GM12878 (cell line): ENCODE measurements around the gene FBXW7. TPM values are rescaled to one million over a fixed set of nuclear protein-coding genes. Genes with fewer than 3 reads are reported as not detected.

ENCODE experiments used
- ATF3 ChIP-seq: IDR thresholded peaks from 2 replicates; pipeline ENCODE4 v1.6.1; 2011; ENCODE audit warnings: low read depth, mild to moderate bottlenecking, low read length, moderate library complexity, borderline replicate concordance; ENCODE audit errors: extremely low read depth
- CEBPZ ChIP-seq: fragments of 150-350 bp; IDR thresholded peaks from 2 replicates; pipeline ENCODE4 v1.6.1; 2016; ENCODE audit warnings: low read depth, low read length
- CHD1 ChIP-seq: IDR thresholded peaks from 2 replicates; pipeline ENCODE4 v1.6.1; 2012; ENCODE audit warnings: low read depth, low read length, improper control_type of control experiment
- CREM ChIP-seq: IDR thresholded peaks from 2 replicates; pipeline ENCODE4 v1.6.1; 2014; ENCODE audit warnings: antibody characterized with exemption, low read depth
- MAX ChIP-seq: IDR thresholded peaks from 2 replicates; pipeline ENCODE4 v1.6.1; 2012; ENCODE audit warnings: low read depth, low read length, improper control_type of control experiment
- MXI1 ChIP-seq: fragments of 150-350 bp; IDR thresholded peaks from 2 replicates; pipeline ENCODE4 v1.6.1; 2011; ENCODE audit warnings: low read depth, mild to moderate bottlenecking, inconsistent platforms, low read length, improper control_type of control experiment
- NFXL1 ChIP-seq: fragments of 450-650 bp; IDR thresholded peaks from 2 replicates; pipeline ENCODE4 v1.6.1; 2017; ENCODE audit warnings: antibody characterized with exemption, mild to moderate bottlenecking, borderline replicate concordance
- SREBF1 ChIP-seq: IDR thresholded peaks from 2 replicates; pipeline ENCODE4 v1.6.1; 2012; ENCODE audit warnings: mild to moderate bottlenecking, low read length
- TARDBP ChIP-seq: IDR thresholded peaks from 2 replicates; pipeline ENCODE4 v1.6.1; 2016; ENCODE audit warnings: borderline replicate concordance
- ZBTB40 ChIP-seq: fragments of 450-650 bp; IDR thresholded peaks from 2 replicates; pipeline ENCODE4 v1.6.1; 2016; ENCODE audit warnings: mild to moderate bottlenecking, moderate library complexity, borderline replicate concordance
- ZNF592 ChIP-seq: fragments of 450-650 bp; IDR thresholded peaks from 2 replicates; pipeline ENCODE4 v1.6.1; 2017; ENCODE audit warnings: mild to moderate bottlenecking, moderate library complexity
- ZNF687 ChIP-seq: fragments of 450-650 bp; IDR thresholded peaks from 2 replicates; pipeline ENCODE4 v1.6.1; 2017; ENCODE audit warnings: mild to moderate bottlenecking, moderate library complexity
- polyA plus RNA-seq, 11 experiments: library from polyadenylated mRNA; depleted of rRNA in 4 of 11; unstranded in 6 of 11; stranded (reverse) in 5 of 11; fragments of >200 nt; fragmentation: Nextera tagmentation in 4 of 11; fragmentation: Illumina TruSeq in 1 of 11; extraction: Ambion mirVana in 4 of 11; extraction: Trizol in 1 of 11; gene quantifications; 1 replicate in 1 of 11; 2 replicates in 10 of 11; pipeline versions ENCODE4 v1.2.1 to v1.2.3, GENCODE V29; 2011 to 2016; ENCODE audit warnings: inconsistent platforms in 2 of 11, missing spikeins in 2 of 11, low read depth in 1 of 11
- total RNA-seq, 4 experiments: library from RNA; depleted of rRNA in 3 of 4; stranded (reverse); fragments of >200 nt in 3 of 4; fragmentation: Illumina TruSeq in 1 of 4; extraction: Trizol in 1 of 4; gene quantifications; 2 replicates each; pipeline versions ENCODE4 v1.2.1 to v1.2.3, GENCODE V29; 2013 to 2021

FBXW7 gene
- total and polyA plus RNA-seq, 10 of the 15 experiments (the other 5 are each of a cell fraction or from before 2014, with no cell fraction given): 35.8 to 118 (median 47.2) TPM

GRCh38 chr4:152530600-152530999, 5.3 kb downstream of the FBXW7 start (continued):
- TF ChIP-seq NFXL1 (no peak), MAX (peak; percentile 50; the same call in 1 of the 2 replicates), CREM (0 out of 2 replicates have a peak, but pooled peaks have one; percentile 17), CEBPZ (no peak), TARDBP (no peak), ZNF687 (peak; percentile 40; the same call in 1 of the 2 replicates), MXI1 (no peak), ZBTB40 (no peak), ZNF592 (no peak), ATF3 (no peak), SREBF1 (no peak), CHD1 (no peak)
